DMS53 treated with DMSO at 0.1 percent for 48 hours (cell line): ENCODE measurements around the gene GLDN.

Experiments
- DNase-seq: peaks from one replicate; lab custom pipeline; 2025; ENCODE audit not compliant: unreplicated experiment; lab: John Stamatoyannopoulos, UW

The GLDN gene

GRCh38 chr15:51322621-51323296 lies 18.7 kb upstream of the GLDN start:
- no peak for DNase-seq

GRCh38 chr15:51323749-51324148 lies 17.7 kb upstream of the GLDN start:
- DNase-seq, result no peak

- DNase-seq, result no peak
Observed at GRCh38 chr15:51325167-51325566, 16.3 kb upstream of the GLDN start.

- DNase-seq, result no peak
Observed at GRCh38 chr15:51327081-51327480, 14.4 kb upstream of the GLDN start.

- no peak for DNase-seq
Observed at GRCh38 chr15:51328926-51329325, 12.5 kb upstream of the GLDN start.

GRCh38 chr15:51331141-51331540 lies 10.3 kb upstream of the GLDN start:
- DNase-seq, result no peak

- DNase-seq, result no peak
Observed at GRCh38 chr15:51332206-51333147, 9.0 kb upstream of the GLDN start.

- no peak for DNase-seq
Observed at GRCh38 chr15:51333571-51333970, 7.9 kb upstream of the GLDN start.

GRCh38 chr15:51334011-51334451 lies 7.4 kb upstream of the GLDN start:
- no peak for DNase-seq

- no peak for DNase-seq
Observed at GRCh38 chr15:51335087-51335486, 6.4 kb upstream of the GLDN start.

GRCh38 chr15:51335538-51336410 lies 5.7 kb upstream of the GLDN start:
- DNase-seq, result no peak

GRCh38 chr15:51338496-51338895 lies 3.0 kb upstream of the GLDN start, which contains the start of gene CYP19A1:
Gene CYP19A1, minus strand, starts transcription at chr15:51338596. Its CDS starts 95,684 bp downstream, at chr15:51242912.
- no peak for DNase-seq

- no peak for DNase-seq
Observed at GRCh38 chr15:51342227-51342999, 958 bp downstream of the GLDN start.

GRCh38 chr15:51343466-51343865 lies 2.0 kb downstream of the GLDN start:
- DNase-seq, result no peak

GRCh38 chr15:51346136-51346535 lies 4.7 kb downstream of the GLDN start:
- DNase-seq, result no peak

- no peak for DNase-seq
Observed at GRCh38 chr15:51348688-51349087, 7.2 kb downstream of the GLDN start.

- DNase-seq, result no peak
Observed at GRCh38 chr15:51349156-51349844, 7.8 kb downstream of the GLDN start.

- DNase-seq, result no peak
Observed at GRCh38 chr15:51350723-51351122, 9.3 kb downstream of the GLDN start.

GRCh38 chr15:51353976-51354375 lies 12.5 kb downstream of the GLDN start:
- no peak for DNase-seq

GRCh38 chr15:51355096-51355495 lies 13.6 kb downstream of the GLDN start:
- DNase-seq, result no peak
